Measurements from ENCODE around the gene LRRC42.

LRRC42 gene

DNA sequence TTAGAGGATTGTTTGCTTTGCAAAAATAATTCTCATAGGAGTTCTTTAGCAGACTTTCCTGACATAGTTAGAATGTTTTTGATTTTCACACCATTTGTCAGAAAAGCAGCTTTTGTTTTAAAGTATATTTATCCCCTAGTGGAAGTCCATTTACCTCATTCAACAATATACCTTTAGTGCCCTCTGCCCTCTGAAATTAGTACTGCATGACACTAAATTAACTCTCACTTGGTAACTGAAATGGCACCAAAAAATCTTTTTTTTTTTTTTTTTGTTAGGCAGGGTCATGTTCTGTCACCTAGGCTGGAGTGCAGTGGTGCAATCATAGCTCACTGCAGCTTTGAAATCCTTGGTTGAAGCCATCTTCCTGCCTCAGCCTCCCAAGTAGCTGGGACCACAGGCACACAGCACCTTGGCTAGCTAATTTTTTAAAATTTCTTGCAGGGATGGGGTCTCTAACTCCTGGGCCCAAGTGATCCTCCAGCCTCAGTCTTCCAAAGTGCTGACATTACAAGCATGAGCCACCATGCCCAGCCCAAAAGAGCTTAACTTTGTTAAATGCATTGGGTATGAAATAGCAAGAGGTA is 13.6 kb downstream of the LRRC42 start:
- DNase-seq (ENCODE audit: low read depth, low spot score): no peak
- TF ChIP-seq, protein P1, sequence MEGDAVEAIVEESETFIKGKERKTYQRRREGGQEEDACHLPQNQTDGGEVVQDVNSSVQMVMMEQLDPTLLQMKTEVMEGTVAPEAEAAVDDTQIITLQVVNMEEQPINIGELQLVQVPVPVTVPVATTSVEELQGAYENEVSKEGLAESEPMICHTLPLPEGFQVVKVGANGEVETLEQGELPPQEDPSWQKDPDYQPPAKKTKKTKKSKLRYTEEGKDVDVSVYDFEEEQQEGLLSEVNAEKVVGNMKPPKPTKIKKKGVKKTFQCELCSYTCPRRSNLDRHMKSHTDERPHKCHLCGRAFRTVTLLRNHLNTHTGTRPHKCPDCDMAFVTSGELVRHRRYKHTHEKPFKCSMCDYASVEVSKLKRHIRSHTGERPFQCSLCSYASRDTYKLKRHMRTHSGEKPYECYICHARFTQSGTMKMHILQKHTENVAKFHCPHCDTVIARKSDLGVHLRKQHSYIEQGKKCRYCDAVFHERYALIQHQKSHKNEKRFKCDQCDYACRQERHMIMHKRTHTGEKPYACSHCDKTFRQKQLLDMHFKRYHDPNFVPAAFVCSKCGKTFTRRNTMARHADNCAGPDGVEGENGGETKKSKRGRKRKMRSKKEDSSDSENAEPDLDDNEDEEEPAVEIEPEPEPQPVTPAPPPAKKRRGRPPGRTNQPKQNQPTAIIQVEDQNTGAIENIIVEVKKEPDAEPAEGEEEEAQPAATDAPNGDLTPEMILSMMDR (IDR thresholded peaks at IDR 0.05; ENCODE audit: insufficient read depth, low read length, missing control alignments): peak; percentile 30
- H3K4me3 ChIP-seq (ENCODE audit: low read depth, low read length): no peak overlapping the region
- ChIA-PET POLR2A (interaction anchor here (0.7 kb wide), 1 partner anchor 23 kb away, joined by 5 read pairs; no protein-coding TSS in a partner anchor), CTCF (interaction anchor here (0.6 to 5.2 kb wide), 26 partner anchors 8 to 360 kb away, joined by 3 to 102 read pairs (median 4); partner anchors contain the start of genes IFT25, LRRC42 and YIPF1)

DNA sequence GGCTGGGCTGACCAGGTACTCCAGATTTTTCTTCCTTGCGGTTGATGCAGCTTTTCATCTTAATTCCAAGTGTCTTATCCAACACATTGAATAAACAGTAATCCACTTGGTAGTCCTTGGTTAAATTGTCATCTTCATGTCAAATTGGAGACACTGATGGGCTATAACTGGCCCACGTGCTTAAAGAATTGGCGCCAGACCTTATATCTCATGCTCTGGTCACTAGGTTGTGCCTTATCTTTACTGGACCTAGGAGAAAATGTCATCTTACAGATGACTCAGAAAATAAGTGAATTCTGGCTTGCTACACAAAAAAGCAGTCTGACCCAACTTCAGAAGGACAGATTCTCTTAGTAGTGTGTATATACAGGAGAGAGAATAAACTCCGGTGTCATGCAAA is 16.2 kb downstream of the LRRC42 start:
- H3K4me3 ChIP-seq (ENCODE audit: low read depth, low read length): no peak overlapping the region
- ChIA-PET POLR2A (no interaction called here), CTCF (interaction anchor here (0.9 to 5.2 kb wide), 5 partner anchors 9 to 103 kb away, joined by 3 to 102 read pairs (median 6); no protein-coding TSS in a partner anchor)
- DNase-seq (ENCODE audit: low read depth, low spot score): no peak
- TF ChIP-seq, protein P1 (IDR thresholded peaks at IDR 0.05; ENCODE audit: insufficient read depth, low read length, missing control alignments): no peak

DNA sequence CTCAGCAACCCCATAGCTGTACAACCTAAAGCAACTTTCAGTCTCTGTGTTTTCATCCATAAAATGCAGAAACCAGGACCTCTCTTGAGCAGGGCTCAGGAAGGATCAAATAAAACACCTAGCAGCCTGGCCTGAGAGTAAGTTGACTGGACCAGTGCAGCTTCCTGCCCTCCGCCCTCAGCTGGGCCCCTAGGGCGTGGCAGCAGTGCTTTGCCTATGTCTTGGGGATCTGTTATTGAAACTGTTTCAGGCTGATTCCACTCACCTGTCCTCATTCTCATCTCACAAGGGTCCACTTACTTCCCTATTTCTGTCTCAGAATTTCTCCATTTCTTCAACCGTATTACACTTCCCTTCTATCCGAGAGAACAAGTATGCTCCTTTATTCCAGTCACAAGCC is 17.3 kb downstream of the LRRC42 start:
- POLR2A ChIA-PET: no interaction called here
- CTCF ChIA-PET: interaction anchor here (0.7 to 1.5 kb wide), 3 partner anchors 10 to 85 kb away, joined by 3 to 6 read pairs (median 3); no protein-coding TSS in a partner anchor
- TF ChIP-seq, protein P1 (IDR thresholded peaks at IDR 0.05; ENCODE audit: insufficient read depth, low read length, missing control alignments): no peak
- H3K4me3 ChIP-seq (ENCODE audit: low read depth, low read length): no peak overlapping the region
- no peak for DNase-seq (ENCODE audit: low read depth, low spot score)

DNA sequence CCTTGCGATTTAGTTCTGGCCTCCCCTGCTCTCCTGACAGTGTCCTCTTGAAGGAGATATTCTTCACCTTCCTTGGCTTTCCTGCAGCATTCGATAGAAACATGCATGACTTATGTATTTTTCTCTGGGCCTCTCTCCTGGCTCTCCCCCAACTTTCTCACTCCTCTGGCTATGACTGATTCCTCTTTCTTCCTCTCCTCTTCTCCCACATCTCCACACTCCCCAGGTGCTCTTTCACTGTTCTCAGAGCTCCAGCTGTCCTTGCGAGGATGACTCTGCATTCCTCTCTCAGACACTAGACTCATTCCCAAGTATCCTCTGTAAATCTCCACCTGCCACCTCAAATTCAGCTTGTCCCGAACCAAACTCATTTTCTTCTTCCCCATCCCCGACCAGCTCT is 18.0 kb downstream of the LRRC42 start:
- no peak for DNase-seq (ENCODE audit: low read depth, low spot score)

DNA sequence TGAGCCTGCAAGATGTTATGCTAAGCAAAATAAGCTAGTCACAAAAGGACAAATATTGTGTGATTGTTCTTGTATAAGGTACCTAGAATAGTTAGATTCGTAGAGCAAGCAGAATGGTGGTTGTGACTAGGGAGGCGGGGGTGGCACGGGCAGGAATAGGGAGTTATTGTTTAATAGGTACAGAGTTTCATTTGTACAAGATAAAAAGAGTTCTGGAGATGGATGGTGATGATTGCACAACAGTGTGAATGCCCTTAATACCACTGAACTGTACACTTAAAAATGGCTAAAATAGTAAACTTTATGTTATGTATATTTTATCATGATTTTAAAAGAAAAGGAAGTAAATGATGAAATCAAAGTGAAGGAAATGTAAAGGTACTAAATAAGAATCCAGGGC is 20.6 kb downstream of the LRRC42 start:
- ChIA-PET CTCF (interaction anchor here (1.1 to 3.1 kb wide), 6 partner anchors 9 to 108 kb away, joined by 3 to 11 read pairs (median 4); no protein-coding TSS in a partner anchor), POLR2A (no interaction called here)
- DNase-seq (ENCODE audit: low read depth, low spot score): no peak
- H3K4me3 ChIP-seq (ENCODE audit: low read depth, low read length): no peak overlapping the region
- TF ChIP-seq, protein P1 (IDR thresholded peaks at IDR 0.05; ENCODE audit: insufficient read depth, low read length, missing control alignments): no peak

More for the DNA sequence above, 18.0 kb downstream of the LRRC42 start:
- ChIA-PET POLR2A (no interaction called here), CTCF (interaction anchor here (1.0 to 3.1 kb wide), 3 partner anchors 10 to 86 kb away, joined by 3 to 11 read pairs (median 6); no protein-coding TSS in a partner anchor)
- TF ChIP-seq, protein P1 (IDR thresholded peaks at IDR 0.05; ENCODE audit: insufficient read depth, low read length, missing control alignments): no peak
- no peak overlapping the region for H3K4me3 ChIP-seq (ENCODE audit: low read depth, low read length)

DNA sequence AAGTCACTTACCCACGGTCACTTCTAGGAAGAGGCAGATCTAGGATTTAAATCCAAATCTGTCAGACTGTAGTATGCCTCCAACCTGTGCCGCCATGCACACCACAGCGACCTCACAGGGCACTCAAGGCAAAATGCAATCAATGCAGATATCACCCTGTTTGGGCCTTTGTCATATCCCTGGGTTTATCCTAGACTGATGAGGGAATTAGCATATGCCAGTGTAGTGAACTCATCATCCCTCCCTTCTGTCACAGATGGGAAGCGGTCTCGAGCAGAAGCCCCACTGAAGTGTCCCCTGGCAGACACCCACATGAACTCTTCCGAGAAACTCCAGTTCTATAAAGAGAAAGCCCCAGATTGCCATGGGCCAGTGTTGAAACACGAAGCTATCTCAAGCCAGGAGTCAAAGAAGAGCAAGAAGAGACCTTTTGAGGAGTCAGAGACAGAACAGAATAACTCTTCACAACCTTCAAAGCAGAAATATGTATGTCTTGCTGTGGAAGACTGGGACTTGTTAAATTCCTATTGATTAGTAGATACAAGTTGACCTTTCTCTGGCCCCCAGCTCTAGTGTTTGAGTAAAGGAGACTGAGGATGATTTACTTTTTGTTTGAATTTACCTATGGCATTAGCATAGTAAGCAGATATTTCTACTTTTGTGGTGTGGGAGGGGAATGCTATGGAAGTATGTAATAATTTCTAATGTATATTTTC is 21.4 kb downstream of the LRRC42 start:
- CTCF ChIA-PET: interaction anchor here (0.7 to 1.5 kb wide), 3 partner anchors 8 to 89 kb away, joined by 3 to 5 read pairs (median 3); no protein-coding TSS in a partner anchor
- POLR2A ChIA-PET: no interaction called here
- TF ChIP-seq, protein P1 (IDR thresholded peaks at IDR 0.05; ENCODE audit: insufficient read depth, low read length, missing control alignments): no peak
- DNase-seq (ENCODE audit: low read depth, low spot score): no peak
- H3K4me3 ChIP-seq (ENCODE audit: low read depth, low read length): no peak overlapping the region
